ENCODE results near the gene ODF4.
"Not testable (repeated sequence)": the region's sequence is repeated elsewhere in the genome, so short reads cannot be mapped to it uniquely, and the experiment has no call there.

GRCh38 chr17:8373856-8374255 lies 34.2 kb downstream of the ODF4 start:
- TF ChIP-seq CAMTA2 (CRISPR knock-in tag; IDR thresholded peaks at IDR 0.05; ENCODE audit: borderline replicate concordance); IRF1 (CRISPR knock-in tag; IDR thresholded peaks at IDR 0.05; ENCODE audit: low read depth); GABPA (IDR thresholded peaks at IDR 0.05; ENCODE audit: low read depth, low read length); GABPA (CRISPR knock-in tag; IDR thresholded peaks at IDR 0.05; ENCODE audit: low read depth); KMT2A (CRISPR knock-in tag; IDR thresholded peaks at IDR 0.05); RELA (CRISPR knock-in tag; IDR thresholded peaks at IDR 0.05): not testable (repeated sequence)
